ENCODE measurements around the gene PKD1L1.

GRCh38 chr7:47772492-47772891, 175.8 kb downstream of the PKD1L1 start:
- TF ChIP-seq POLR2AphosphoS5 (IDR thresholded peaks at IDR 0.05; ENCODE audit: low read depth, low read length) (no peak), POLR2A (IDR thresholded peaks at IDR 0.05; ENCODE audit: low read depth, low read length) (no peak)
